HG03469 (cell line): ENCODE measurements around the gene USP1.

Experiments used
- ATAC-seq: cut with Tn5 transposase; IDR thresholded peaks from one replicate; pipeline ENCODE4 v1.9.1; 2021; ENCODE audit warnings: mild to moderate bottlenecking, moderate library complexity, moderate number of reproducible peaks; ENCODE audit not compliant: unreplicated experiment

USP1 gene

GRCh38 chr1:62481681-62482080 is 44.8 kb downstream of the USP1 start:
- no peak for ATAC-seq

- ATAC-seq = no peak
Observed at GRCh38 chr1:62484824-62485468, 48.1 kb downstream of the USP1 start.

DNA sequence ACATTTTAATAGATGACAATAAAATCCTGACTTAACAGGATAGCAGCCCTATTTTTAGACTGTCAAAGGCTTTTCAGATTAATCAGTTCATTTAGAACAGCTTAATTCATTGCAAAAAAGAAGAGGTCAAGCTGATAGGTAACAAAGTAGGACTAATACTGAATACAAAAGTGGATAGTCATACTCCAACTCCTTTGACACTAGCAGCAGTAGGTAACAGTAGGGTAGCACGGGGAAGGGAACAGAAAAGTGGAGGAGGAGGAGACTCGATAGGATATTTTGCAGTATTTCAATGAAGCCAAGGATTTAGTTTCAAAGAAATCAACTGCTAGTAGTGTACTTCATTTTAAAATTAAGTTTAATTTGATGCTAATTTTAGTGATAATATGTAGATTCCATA is 51.1 kb downstream of the USP1 start:
- ATAC-seq = no peak

GRCh38 chr1:62492521-62492920 is 55.7 kb downstream of the USP1 start:
- ATAC-seq = no peak

DNA sequence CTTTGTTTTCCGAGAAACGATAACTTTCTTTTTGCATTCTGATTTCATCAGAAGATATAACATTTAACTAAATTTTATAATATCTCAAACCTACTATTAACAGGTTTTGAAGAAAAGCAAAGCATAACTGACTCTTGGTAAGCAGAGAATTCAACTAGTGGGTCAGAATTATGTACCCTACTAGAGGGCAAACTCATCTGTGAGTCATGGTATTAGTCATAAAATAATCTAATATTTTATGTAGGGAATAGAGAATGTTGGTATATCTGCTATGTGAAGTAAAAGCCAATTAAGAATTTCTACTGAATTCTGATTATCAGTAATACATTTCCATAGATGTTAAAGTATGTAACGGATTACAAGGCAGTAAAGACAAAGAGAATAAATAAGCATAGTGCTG is 56.8 kb downstream of the USP1 start:
- no peak for ATAC-seq

GRCh38 chr1:62494137-62494536 is 57.3 kb downstream of the USP1 start:
- no peak for ATAC-seq

DNA sequence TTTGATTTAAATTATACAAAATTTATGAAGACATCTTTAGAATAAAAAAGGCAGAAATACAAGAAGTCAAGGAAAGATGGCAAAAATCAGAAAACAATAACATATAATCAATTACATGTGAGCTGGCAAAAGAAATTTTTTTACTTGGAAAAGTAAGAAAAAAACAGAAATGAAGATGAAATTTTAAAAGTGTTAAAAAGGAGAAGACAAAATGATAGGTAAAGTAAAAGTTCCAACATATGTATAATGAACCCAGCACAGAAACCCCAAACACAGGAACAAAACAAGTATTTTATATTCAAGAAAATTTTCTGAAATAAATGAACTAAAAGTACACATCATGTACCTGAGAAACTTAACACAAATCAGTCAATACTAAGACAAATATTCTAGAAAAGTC is 63.4 kb downstream of the USP1 start:
- no peak for ATAC-seq
